WI38 (cell line): ENCODE results near the gene NR3C1.

Experiments
- H3K4me3 ChIP-seq: 2 replicates; pipeline ENCODE4 v1.5.1; 2011; ENCODE audit warnings: low read depth, mild to moderate bottlenecking, control low read depth, low read length
- TF ChIP-seq, protein P1 (sequence below): IDR thresholded peaks from 2 replicates; pipeline ENCODE4 v1.5.1; 2012; ENCODE audit warnings: low read depth, mild to moderate bottlenecking, control low read depth, low read length

Gene NR3C1

GRCh38 chr5:143263272-143263810, 140.1 kb downstream of the NR3C1 start:
- TF ChIP-seq, protein P1, sequence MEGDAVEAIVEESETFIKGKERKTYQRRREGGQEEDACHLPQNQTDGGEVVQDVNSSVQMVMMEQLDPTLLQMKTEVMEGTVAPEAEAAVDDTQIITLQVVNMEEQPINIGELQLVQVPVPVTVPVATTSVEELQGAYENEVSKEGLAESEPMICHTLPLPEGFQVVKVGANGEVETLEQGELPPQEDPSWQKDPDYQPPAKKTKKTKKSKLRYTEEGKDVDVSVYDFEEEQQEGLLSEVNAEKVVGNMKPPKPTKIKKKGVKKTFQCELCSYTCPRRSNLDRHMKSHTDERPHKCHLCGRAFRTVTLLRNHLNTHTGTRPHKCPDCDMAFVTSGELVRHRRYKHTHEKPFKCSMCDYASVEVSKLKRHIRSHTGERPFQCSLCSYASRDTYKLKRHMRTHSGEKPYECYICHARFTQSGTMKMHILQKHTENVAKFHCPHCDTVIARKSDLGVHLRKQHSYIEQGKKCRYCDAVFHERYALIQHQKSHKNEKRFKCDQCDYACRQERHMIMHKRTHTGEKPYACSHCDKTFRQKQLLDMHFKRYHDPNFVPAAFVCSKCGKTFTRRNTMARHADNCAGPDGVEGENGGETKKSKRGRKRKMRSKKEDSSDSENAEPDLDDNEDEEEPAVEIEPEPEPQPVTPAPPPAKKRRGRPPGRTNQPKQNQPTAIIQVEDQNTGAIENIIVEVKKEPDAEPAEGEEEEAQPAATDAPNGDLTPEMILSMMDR: no peak

DNA sequence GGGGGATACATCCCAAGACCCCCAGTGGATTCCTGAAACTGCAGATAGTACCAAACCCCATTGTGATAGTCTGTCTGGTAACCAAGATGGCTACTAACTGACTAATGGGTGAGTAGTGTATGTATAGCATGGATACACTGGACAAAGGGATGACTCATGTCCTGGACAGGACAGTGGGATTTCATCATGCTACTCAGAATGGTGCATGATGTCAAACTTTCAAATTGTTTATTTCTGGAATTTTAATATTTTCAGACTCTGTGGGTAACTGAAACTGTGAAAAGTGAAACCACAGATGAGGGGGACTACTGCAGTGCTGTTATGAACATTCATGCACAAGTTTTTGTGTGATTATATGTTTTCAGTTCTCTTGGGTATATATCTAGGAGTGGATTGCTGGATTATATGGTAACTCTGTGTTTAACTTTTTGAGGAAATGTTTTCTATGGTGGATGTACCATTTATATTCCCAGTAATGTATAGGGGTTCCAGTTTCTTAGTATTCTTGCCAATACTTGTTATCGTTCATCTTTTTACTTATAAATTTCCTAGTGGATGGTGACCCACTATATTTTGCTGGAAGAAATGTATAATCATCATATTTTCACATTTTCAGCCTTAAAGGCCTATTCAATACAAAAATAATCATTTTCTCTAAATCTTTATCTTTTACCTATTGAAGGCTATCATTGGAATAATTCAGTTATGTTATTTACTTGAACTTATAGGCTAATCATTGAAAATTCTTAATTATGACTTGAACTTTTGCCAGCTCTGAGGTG, 140.9 kb downstream of the NR3C1 start:
- H3K4me3 ChIP-seq: no peak overlapping the region
- TF ChIP-seq, protein P1: no peak

More at GRCh38 chr5:143263272-143263810, 140.1 kb downstream of the NR3C1 start:
- no peak overlapping the region for H3K4me3 ChIP-seq

GRCh38 chr5:143261748-143262392, 141.6 kb downstream of the NR3C1 start:
- TF ChIP-seq, protein P1: no peak
- H3K4me3 ChIP-seq: no peak overlapping the region

- no peak overlapping the region for H3K4me3 ChIP-seq
- TF ChIP-seq, protein P1: no peak
Observed at GRCh38 chr5:143259254-143259605, 144.3 kb downstream of the NR3C1 start.

GRCh38 chr5:143258559-143259253, 144.8 kb downstream of the NR3C1 start:
- TF ChIP-seq, protein P1: no peak
- H3K4me3 ChIP-seq: no peak overlapping the region

DNA sequence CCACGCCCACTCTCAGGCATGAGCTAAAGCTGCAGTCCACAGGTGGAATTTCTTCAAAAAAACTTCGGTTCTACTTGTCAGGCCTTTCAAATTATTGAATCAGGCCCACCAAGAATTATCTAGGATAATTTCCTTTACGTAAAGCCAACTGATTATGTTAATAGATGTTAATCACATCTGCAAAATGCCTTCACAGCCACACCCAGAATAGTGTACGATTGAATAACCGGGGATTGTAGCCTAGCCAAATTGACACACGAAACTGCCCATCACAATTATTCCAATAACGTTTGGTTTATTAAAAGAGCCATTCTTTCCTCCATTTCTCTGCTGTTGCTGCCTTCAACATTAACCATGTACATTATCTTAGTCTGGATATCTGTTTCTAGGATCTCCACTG, 148.7 kb downstream of the NR3C1 start:
- no peak overlapping the region for H3K4me3 ChIP-seq
- TF ChIP-seq, protein P1: no peak
